ENCODE data around the gene NR1H2.

NR1H2 gene

GRCh38 chr19:50406156-50406820 lies 30.0 kb downstream of the NR1H2 start:
- no peak for DNase-seq

- no peak for DNase-seq
These were observed 30.6 kb downstream of the NR1H2 start for GRCh38 chr19:50406829-50407228.

GRCh38 chr19:50409347-50409746 lies 33.1 kb downstream of the NR1H2 start:
- DNase-seq, result no peak

- no peak for DNase-seq
These were observed 33.9 kb downstream of the NR1H2 start for GRCh38 chr19:50410109-50410508.

GRCh38 chr19:50412419-50412818 lies 36.2 kb downstream of the NR1H2 start:
- DNase-seq, result no peak

- no peak for DNase-seq
These were observed 36.8 kb downstream of the NR1H2 start for GRCh38 chr19:50413096-50413495.

- no peak for DNase-seq
These were observed 37.3 kb downstream of the NR1H2 start for GRCh38 chr19:50413531-50413930.

GRCh38 chr19:50414864-50415660 lies 38.8 kb downstream of the NR1H2 start:
- no peak for DNase-seq

GRCh38 chr19:50415661-50416033 lies 39.4 kb downstream of the NR1H2 start:
- DNase-seq, result no peak

- no peak for DNase-seq
These were observed 40.0 kb downstream of the NR1H2 start for GRCh38 chr19:50416034-50416977.

- DNase-seq, result no peak
These were observed 41.1 kb downstream of the NR1H2 start for GRCh38 chr19:50417111-50418081.

- no peak for DNase-seq
These were observed 42.1 kb downstream of the NR1H2 start, which contains the start of gene SPIB for GRCh38 chr19:50418176-50419021. SPIB (plus strand) TSS chr19:50418938; CDS start chr19:50418963, 25 bp downstream.

- no peak for DNase-seq
These were observed 42.8 kb downstream of the NR1H2 start for GRCh38 chr19:50419022-50419579.

GRCh38 chr19:50419580-50420035 lies 43.4 kb downstream of the NR1H2 start:
- no peak for DNase-seq

GRCh38 chr19:50420127-50420526 lies 43.9 kb downstream of the NR1H2 start:
- DNase-seq, result no peak

- DNase-seq, result no peak
These were observed 44.6 kb downstream of the NR1H2 start for GRCh38 chr19:50420808-50421207.

- no peak for DNase-seq
These were observed 46.4 kb downstream of the NR1H2 start for GRCh38 chr19:50422397-50423278.

- DNase-seq, result no peak
These were observed 47.2 kb downstream of the NR1H2 start for GRCh38 chr19:50423279-50424113.

- no peak for DNase-seq
These were observed 49.3 kb downstream of the NR1H2 start for GRCh38 chr19:50425581-50425980.
